Umbilical cord (tissue), 2 donors: Measurements from ENCODE around the gene ADCY9. TPM values are rescaled to one million over a fixed set of nuclear protein-coding genes. Genes with fewer than 3 reads are reported as not detected.
"Not testable (repeated sequence)": the region's sequence is repeated elsewhere in the genome, so short reads cannot be mapped to it uniquely, and the experiment has no call there.

Source experiments
- DNase-seq: peaks from one replicate; pipeline ENCODE4 v3.0.0-alpha.2; 2015; ENCODE audit warnings: low spot score
- total RNA-seq: library from RNA; depleted of rRNA; stranded (reverse); fragments of >200 nt; gene quantifications from one replicate; pipeline ENCODE4 v1.2.3, GENCODE V29; 2014; ENCODE audit warnings: low replicate concordance; ENCODE audit not compliant: insufficient read depth

The ADCY9 gene
- total RNA-seq = 19.0 TPM

GRCh38 chr16:4116325-4117249 lies at the start of gene ADCY9:
Gene ADCY9 (minus strand): TSS chr16:4116442. CDS start chr16:4115442, 1,000 bp downstream.
- DNase-seq = peak; percentile 76

GRCh38 chr16:4160658-4161430 lies 44.6 kb upstream of the ADCY9 start:
- DNase-seq = no peak

DNA sequence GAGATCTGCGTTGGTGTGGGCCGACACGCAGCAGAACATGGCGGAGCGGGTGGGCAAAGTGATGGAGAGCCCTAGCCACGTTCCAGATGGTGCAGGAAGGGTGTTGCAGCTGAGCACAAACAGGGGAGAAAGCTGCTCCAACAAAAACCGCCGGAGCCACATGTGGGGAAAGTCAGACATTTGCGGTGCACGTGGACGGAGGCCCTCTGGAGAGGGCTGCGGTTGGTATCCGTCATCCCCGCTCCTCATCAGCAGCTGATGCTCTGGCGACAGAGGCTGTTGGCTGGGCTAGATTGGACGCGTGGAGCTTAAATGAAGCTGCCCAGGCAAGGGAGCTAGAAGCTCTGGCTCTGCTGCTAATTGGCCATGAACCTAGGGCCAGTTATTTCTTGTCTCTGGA lies 43.5 kb upstream of the ADCY9 start:
- DNase-seq = no peak

GRCh38 chr16:4158143-4159093 lies 42.2 kb upstream of the ADCY9 start:
- no peak for DNase-seq

- no peak for DNase-seq
Measured at GRCh38 chr16:4157376-4157825, 41.2 kb upstream of the ADCY9 start.

DNA sequence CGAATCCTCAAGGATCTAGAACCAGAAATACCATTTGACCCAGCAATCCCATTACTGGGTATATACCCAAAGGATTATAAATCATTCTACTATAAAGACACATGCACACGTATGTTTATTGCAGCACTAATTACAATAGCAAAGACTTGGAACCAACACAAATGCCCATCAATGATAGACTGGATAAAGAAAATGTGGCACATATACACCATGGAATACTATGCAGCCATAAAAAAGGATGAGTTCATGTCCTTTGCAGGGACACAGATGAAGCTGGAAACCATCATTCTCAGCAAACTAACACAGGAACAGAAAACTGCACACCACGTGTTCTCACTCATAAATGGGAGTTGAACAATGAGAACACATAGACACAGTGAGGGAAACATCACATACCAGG lies 40.3 kb upstream of the ADCY9 start:
- not testable (repeated sequence) for DNase-seq

- DNase-seq = not testable (repeated sequence)
Measured at GRCh38 chr16:4153364-4153763, 37.1 kb upstream of the ADCY9 start.

GRCh38 chr16:4152267-4152666 lies 36.0 kb upstream of the ADCY9 start:
- DNase-seq = no peak

GRCh38 chr16:4147236-4147635 lies 31.0 kb upstream of the ADCY9 start:
- DNase-seq = no peak

DNA sequence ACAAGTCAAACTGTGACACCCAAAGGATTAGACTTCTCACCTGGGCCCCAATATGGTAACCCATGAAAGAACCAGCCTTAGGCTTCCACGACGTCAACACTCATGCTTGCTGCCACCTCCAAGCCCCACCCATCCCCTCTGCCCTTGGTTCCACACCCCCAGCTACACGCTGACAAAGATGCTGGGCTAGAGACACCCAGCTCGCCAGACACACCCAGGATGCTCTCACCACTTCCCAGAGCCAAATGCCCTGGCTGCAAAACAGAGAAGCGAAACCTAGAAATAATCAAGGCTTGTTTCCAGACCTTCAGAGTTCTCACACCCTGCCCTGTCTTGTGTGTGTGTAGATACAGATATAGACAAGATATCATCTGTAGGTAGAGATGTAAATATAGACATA lies 26.0 kb upstream of the ADCY9 start:
- no peak for DNase-seq

- DNase-seq = no peak
Measured at GRCh38 chr16:4141604-4142003, 25.4 kb upstream of the ADCY9 start.

GRCh38 chr16:4140652-4141051 lies 24.4 kb upstream of the ADCY9 start:
- peak; percentile 74 for DNase-seq

DNA sequence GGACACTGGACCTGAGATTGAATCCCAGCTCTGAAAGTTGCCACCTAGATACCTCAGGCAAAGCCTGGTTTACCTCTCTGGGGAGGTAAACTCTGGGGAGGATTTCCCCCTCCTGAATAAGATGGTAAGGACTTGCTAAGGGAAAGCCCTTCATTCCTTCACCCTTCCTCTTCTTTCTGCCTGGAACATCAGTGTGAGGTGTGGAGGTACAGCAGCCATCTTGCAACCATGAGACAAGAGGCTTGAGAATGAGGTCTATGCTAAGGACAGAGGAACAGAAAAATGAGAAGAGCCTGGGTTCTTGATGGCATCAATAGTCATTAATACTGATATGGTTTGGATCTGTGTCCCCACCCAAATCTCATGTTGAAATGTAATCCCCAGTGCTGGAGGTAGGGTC lies 23.7 kb upstream of the ADCY9 start:
- DNase-seq = no peak

DNA sequence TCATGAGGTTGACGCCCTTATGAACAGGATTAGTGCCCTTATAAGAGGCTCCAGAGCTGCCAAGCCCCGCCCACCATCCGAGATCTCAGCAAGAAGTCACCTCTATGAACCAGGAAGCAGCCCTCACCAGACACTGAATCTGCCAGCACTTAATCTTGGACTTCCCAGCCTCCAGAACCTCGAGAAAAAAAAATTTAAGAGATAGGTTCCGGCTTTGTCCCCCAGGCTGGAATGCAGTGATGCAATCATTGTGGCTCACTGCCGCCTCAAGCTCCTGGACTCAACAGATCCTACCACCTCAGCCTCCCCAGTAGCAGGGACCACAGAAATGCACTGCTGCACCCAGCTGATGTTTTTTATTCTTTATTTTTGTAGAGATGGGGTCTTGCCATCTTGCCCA lies 22.5 kb upstream of the ADCY9 start:
- DNase-seq = no peak

DNA sequence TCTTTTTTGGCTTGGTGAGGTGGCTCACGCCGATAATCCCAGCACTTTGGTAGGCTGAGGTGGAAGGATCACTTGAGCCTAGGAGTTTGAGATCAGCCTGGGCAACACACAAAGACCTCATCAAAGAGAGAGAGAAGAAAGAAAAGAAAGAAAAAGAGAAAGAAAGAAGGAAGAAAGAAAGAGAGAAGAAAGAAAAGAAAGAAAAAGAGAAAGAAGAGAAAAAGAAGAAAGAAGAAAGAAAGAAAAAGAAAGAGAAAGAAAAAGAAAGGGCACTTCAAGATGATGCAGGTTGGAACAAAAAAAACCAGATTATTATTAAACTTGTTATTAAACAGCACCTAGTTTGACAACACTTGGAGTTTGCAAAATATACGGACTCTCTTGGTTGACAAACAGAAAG lies 21.2 kb upstream of the ADCY9 start:
- no peak for DNase-seq

DNA sequence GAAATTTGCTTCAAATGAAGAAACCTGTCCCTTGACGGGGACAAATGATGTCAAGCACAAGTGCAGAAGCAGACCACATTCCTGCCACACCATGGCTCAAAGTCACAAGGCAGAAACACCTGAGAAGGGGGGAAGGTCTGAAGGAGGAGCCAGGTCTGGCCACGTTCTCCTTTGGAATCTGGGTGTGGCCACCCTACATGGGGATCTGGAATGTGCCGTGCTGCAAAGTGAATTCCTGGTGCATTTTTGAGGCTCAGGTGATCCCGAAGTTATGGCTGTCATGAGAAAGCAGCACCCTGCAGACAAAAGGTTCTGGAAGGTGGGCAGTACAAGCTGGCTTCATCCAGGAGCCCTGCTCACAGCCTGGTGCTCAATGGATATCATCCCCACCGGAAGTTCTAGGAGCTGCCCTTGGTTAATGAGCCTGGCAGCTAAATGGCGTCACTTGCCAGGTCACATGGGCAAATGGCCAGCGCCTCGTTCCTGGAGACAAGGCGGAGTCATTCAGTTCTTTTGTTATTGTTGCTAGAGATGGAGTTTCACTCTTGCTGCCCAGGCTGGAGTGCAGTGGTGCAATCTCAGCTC lies 20.1 kb upstream of the ADCY9 start:
- peak; percentile 42 for DNase-seq

DNA sequence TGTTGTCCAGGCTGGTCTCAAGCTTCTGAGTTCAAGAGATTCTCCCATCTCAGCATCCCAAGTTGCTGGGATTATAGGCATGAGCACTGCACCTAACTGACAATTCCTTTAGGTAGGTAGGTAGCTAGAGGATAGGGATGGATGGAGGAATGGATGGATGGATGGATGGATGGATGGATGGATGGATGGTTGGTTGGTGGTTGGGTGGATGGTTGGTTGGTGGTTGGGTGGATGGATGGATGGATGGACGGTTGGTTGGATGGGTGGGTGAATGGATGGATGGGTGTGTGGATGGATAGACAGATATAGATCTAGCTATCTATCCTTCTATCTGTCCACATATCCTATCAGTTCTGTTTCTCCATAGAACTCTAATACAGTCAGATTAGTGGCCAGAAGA lies 19.3 kb upstream of the ADCY9 start:
- DNase-seq = no peak

- DNase-seq = no peak
Measured at GRCh38 chr16:4133897-4134372, 17.7 kb upstream of the ADCY9 start.

DNA sequence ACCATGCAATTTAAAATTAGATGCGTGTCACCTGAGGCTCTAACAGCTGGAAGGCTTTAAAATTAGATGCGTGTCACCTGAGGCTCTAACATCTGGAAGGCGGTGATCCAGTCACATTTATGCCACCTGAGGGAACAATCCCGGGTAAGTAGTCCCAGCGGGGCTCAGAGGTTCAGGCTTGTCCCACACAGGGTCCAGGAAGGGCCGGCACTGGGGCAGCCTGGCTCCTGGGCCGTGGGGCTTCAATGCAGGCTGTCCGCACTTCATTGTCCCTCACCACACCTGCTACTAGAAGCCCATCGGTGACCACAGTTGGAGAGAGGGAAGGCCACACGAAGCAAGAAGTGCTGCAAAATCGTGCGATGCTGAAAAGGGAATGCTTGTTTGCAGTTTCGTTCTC lies 15.4 kb upstream of the ADCY9 start:
- DNase-seq = no peak

DNA sequence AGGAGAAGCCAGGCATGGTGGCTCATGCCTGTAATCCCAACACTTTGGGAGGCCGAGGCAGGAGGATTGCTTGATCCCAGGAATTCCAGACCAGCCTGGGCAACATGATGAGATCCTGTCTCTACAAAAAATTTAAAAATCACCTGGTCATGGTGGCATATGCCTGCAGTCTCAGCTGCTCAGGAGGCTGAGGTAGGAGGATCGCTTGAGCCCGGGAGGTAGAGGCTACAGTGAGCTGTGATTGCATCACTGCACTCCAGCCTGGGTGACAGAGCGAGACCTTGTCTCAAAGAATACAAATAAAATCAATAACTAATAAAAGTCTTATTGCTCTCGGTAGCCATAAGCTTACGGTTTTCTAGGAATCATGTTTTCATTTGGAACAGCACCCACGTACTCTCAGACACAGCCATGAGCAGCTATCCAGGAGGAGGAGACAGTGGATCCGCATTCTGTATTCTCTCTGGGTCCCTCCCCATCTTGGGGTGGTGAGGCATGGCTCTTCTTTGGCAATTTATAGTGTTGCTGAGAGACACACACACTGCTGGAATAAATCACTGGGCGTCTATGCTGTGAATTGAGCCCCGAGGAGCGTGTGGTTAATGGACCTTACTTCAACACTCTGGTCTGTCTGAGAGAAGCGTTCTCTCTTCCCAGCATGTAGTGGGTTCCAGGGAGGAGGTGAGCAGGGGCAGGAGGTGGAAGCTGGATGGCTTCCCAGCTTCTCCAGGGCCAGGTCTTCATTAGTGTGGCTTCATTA lies 8.5 kb upstream of the ADCY9 start:
- DNase-seq = no peak
